Suprapubic skin (tissue), 4 donors: Measurements from ENCODE around the gene SFSWAP. TPM values are rescaled to one million over a fixed set of nuclear protein-coding genes. Genes with fewer than 3 reads are reported as not detected.
"Not testable (repeated sequence)": the region's sequence is repeated elsewhere in the genome, so short reads cannot be mapped to it uniquely, and the experiment has no call there.

Experiments used
- DNase-seq, 2 donors: peaks; one replicate each; pipeline ENCODE4 v3.0.0-alpha.2; 2019; ENCODE audit warnings: low spot score in 2 of 2
- H3K27ac ChIP-seq: fragments of 200-600 bp; sonication (generic); one replicate; pipeline ENCODE4 v1.5.1; 2019
- H3K27me3 ChIP-seq: fragments of 200-600 bp; sonication (generic); one replicate; pipeline ENCODE4 v1.5.1; 2019
- H3K36me3 ChIP-seq: fragments of 200-600 bp; sonication (generic); one replicate; pipeline ENCODE4 v1.5.1; 2019
- H3K4me1 ChIP-seq: fragments of 200-600 bp; sonication (generic); one replicate; pipeline ENCODE4 v1.5.1; 2019
- H3K4me3 ChIP-seq: fragments of 200-600 bp; sonication (generic); one replicate; pipeline ENCODE4 v1.5.1; 2019; ENCODE audit warnings: mild to moderate bottlenecking
- H3K9me3 ChIP-seq: fragments of 200-600 bp; sonication (generic); one replicate; pipeline ENCODE4 v1.5.1; 2019
- EP300 ChIP-seq: sonication (generic); formaldehyde crosslinking; IDR thresholded peaks from one replicate; pipeline ENCODE4 v1.6.1; 2017; ENCODE audit warnings: antibody characterized with exemption
- POLR2A ChIP-seq, 2 donors: fragments of 450-650 bp; IDR thresholded peaks; one replicate each; pipeline ENCODE4 v1.6.1; 2017; ENCODE audit warnings: antibody characterized with exemption in 2 of 2, mild to moderate bottlenecking in 2 of 2, moderate library complexity in 2 of 2
- POLR2AphosphoS5 ChIP-seq, 3 donors: sonication (generic); formaldehyde crosslinking; IDR thresholded peaks; one replicate each; pipeline ENCODE4 v1.6.1; 2017; ENCODE audit warnings: antibody characterized with exemption in 3 of 3
- WGBS: methylation state at CpG from one replicate; pipeline ENCODE4 v1.1.5; 2018; 5-methylcytosine and 5-hydroxymethylcytosine counted together
- total RNA-seq, 4 donors: library from RNA; depleted of rRNA; stranded (reverse); fragments of >200 nt; gene quantifications; one replicate each; pipeline ENCODE4 v1.1.0, GENCODE V29; 2016
- TF ChIP-seq, protein P1 (sequence below), 2 donors: fragments of 200-600 bp in 1 of 2; fragments of 450-650 bp in 1 of 2; sonication (generic) in 1 of 2; IDR thresholded peaks; one replicate each; pipeline ENCODE4 v1.5.1; 2016 to 2019; ENCODE audit warnings: antibody characterized with exemption in 2 of 2, mild to moderate bottlenecking in 1 of 2, moderate library complexity in 1 of 2

SFSWAP gene
- total RNA-seq, 4 donors from 2014 or later = 41.3 to 107 (median 49.9) TPM

DNA sequence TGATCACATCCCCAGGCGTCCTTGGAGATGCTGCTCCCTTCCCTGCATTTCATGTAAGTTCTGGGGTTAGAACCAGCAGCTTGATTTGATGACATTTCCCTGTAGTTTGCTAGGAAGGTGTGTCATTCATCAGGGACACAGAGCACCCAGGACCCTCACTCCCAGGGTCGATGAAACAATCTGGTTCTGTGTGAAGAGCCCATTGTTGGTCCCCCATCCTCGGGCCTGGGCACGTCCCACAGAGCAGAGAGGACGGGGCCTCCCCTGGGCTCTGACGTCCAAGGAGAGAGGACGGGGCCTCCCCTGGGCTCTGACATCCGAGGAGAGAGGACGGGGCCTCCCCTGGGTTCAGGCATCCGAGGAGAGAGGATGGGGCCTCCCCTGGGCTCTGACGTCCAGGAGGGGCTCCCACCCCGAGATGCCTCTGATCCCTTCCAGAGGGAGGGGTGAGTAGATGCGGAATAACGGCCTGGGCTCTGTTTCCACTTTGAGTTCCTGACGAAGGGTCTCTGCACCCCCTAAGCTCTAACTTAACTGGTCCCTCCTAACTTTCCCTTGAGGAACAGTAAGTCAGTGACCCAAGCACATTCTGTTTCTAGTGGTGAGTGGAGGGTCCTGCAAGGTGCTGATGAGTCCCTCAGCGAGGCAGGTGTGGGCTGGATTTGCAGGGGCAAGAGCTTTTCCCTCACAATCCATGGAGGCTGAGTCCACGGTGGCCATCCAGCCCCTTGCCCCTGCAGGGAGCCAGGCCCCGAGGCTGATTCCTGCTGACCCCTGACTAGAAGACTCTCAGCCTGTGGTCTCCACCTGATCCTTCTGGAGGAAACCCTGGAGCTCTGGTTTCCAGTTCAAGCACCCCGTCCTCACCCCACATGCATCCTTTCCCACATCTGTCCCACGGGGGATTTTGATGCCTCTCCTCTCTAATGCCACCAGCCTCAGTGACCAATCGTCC is 35.5 kb upstream of the SFSWAP start:
- no peak overlapping the region for H3K4me3 ChIP-seq
- H3K27ac ChIP-seq = no peak overlapping the region
- no peaks in the 10 kb centered on the region for H3K4me1 ChIP-seq
- 85% methylated on average over 14 of the region's 21 CpGs for whole genome bisulfite sequencing
- peaks cover 30% of the 10 kb centered on the region for H3K27me3 ChIP-seq
- peak in 1 of 2 donors; percentile 71 for DNase-seq
- H3K36me3 ChIP-seq = no peaks in the 10 kb centered on the region
- H3K9me3 ChIP-seq = no peaks in the 10 kb centered on the region
- TF ChIP-seq POLR2AphosphoS5 (IDR thresholded peaks at IDR 0.05) (no peak), POLR2A (IDR thresholded peaks at IDR 0.05) (no peak), EP300 (no peak)
- TF ChIP-seq, protein P1, sequence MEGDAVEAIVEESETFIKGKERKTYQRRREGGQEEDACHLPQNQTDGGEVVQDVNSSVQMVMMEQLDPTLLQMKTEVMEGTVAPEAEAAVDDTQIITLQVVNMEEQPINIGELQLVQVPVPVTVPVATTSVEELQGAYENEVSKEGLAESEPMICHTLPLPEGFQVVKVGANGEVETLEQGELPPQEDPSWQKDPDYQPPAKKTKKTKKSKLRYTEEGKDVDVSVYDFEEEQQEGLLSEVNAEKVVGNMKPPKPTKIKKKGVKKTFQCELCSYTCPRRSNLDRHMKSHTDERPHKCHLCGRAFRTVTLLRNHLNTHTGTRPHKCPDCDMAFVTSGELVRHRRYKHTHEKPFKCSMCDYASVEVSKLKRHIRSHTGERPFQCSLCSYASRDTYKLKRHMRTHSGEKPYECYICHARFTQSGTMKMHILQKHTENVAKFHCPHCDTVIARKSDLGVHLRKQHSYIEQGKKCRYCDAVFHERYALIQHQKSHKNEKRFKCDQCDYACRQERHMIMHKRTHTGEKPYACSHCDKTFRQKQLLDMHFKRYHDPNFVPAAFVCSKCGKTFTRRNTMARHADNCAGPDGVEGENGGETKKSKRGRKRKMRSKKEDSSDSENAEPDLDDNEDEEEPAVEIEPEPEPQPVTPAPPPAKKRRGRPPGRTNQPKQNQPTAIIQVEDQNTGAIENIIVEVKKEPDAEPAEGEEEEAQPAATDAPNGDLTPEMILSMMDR (IDR thresholded peaks at IDR 0.05) = no peak

DNA sequence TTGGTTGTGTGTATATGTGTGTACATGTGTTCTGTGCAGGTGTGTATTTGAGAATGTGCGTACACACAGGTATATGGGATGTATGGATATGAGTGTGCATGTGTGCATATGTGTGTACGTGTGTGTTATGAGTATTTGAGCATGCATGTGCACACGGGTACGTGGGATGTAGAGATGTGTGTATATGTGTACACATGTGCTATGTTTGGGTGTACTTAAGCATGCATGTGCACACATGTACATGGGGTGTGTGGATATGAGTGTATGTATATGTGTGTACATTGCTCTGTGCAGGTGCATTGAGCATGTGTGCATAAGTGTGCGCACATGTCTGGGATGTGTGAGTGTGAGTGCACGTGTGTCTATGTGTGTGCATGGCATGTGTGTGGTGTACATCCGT is 34.3 kb upstream of the SFSWAP start:
- Histone ChIP-seq H3K4me1 (peaks cover 4% of the 10 kb centered on the region), H3K36me3 (no peaks in the 10 kb centered on the region), H3K27me3 (peaks cover 32% of the 10 kb centered on the region), H3K4me3 (no peak overlapping the region), H3K27ac (no peak overlapping the region), H3K9me3 (no peaks in the 10 kb centered on the region)
- WGBS = 85% methylated on average over 7 of the region's 7 CpGs
- TF ChIP-seq, protein P1 (IDR thresholded peaks at IDR 0.05) = no peak
- TF ChIP-seq POLR2AphosphoS5 (IDR thresholded peaks at IDR 0.05) = no peak
- TF ChIP-seq POLR2A (IDR thresholded peaks at IDR 0.05) = no peak
- TF ChIP-seq EP300 = no peak
- no peak for DNase-seq

DNA sequence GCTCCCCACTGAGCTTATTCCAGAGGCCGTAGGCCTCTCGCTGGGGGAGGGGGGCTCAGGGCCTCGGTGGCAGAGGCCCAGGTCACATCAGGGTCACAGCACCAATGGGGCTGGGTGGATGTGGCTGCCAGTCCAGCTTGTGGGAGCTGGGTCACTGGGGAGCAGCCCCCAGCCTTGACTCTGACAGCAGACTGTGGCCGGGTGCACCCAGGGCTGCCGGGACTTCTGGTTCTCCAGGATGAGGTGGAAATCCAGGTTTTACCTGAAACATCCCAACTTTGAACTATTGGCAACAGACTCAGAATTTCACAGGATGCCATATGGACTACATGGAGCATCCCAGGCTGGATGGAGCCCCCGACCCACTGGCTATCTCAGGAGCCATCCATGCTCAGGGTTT is 33.8 kb upstream of the SFSWAP start:
- H3K9me3 ChIP-seq, H3K36me3 ChIP-seq, H3K4me3 ChIP-seq, H3K27ac ChIP-seq, H3K4me1 ChIP-seq: not testable (repeated sequence)
- DNase-seq = peak in 1 of 2 donors; percentile 32
- WGBS = 60% methylated on average over 1 of the region's 6 CpGs
- peaks cover 34% of the 10 kb centered on the region for H3K27me3 ChIP-seq

DNA sequence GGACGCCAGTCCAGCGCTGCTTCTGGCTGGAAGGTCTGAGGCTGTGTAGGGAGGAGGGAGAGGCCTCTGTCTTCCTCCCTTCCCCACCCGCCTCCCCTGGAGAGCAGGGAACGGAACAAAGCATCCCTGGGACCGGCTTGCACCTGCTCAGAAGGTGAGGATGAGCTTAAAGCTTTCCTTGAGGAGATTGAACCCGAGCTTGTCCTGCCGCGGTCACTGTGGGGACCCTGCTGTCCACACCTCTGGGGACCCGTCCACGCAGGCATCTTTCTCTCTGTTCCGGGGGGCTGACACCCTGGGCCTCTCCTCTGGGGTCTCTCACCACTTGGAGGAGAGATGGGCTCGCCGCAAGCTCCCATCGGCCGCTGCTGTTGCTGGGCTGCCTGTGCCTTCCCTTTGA is 33.2 kb upstream of the SFSWAP start:
- H3K27me3 ChIP-seq = peaks cover 32% of the 10 kb centered on the region
- peaks cover 15% of the 10 kb centered on the region for H3K4me1 ChIP-seq
- H3K27ac ChIP-seq = no peak overlapping the region
- H3K9me3 ChIP-seq = no peaks in the 10 kb centered on the region
- H3K4me3 ChIP-seq = no peak overlapping the region
- no peaks in the 10 kb centered on the region for H3K36me3 ChIP-seq
- TF ChIP-seq, protein P1 (IDR thresholded peaks at IDR 0.05) = no peak
- TF ChIP-seq EP300 = no peak
- no peak for TF ChIP-seq POLR2A (IDR thresholded peaks at IDR 0.05)
- no peak for TF ChIP-seq POLR2AphosphoS5 (IDR thresholded peaks at IDR 0.05)
- 92% methylated on average over 12 of the region's 15 CpGs for WGBS
- DNase-seq = peak in 1 of 2 donors; percentile 60

DNA sequence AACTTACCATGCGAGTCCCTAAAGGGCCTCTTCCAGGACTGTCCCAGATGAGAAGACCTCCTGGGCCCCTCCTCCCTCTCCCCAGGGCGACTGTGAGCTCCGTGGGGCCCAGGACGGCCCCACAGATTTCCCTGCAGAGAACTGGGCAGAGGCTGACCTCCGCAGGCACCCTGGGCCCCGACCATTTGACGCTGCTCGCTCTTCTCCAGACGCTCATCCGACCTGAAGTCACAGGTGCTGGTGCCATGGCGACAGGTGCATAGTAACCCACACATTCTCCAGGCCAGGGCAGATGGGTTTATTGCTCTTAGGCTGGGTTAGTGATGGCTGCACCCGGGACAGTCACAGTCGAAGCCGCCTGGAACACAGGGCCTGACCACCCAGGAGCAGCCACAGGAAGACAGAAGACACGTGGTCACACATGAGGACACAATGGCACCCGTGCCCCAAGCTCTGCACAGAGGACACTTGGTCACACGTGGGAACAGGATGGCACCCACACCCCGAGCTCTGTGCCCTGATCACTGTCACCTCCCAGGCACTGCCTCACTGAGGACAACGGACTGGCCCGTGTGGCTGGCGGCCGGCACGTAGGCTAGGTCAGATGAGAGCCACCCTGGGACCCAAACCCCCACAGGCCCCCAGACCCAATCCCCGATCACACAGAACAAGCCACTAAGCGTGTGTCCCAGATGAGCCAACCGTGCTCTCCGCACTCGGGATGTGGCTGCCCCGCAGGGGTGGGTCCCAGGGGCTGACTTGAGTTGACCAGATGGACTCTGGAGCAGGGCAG is 32.3 kb upstream of the SFSWAP start:
- H3K4me3 ChIP-seq, H3K36me3 ChIP-seq, H3K9me3 ChIP-seq, H3K27ac ChIP-seq: not testable (repeated sequence)
- H3K27me3 ChIP-seq = peaks cover 25% of the 10 kb centered on the region
- 73% methylated on average over 12 of the region's 29 CpGs for WGBS
- peak in 1 of 2 donors; percentile 65 for DNase-seq
- peaks cover 16% of the 10 kb centered on the region for H3K4me1 ChIP-seq

DNA sequence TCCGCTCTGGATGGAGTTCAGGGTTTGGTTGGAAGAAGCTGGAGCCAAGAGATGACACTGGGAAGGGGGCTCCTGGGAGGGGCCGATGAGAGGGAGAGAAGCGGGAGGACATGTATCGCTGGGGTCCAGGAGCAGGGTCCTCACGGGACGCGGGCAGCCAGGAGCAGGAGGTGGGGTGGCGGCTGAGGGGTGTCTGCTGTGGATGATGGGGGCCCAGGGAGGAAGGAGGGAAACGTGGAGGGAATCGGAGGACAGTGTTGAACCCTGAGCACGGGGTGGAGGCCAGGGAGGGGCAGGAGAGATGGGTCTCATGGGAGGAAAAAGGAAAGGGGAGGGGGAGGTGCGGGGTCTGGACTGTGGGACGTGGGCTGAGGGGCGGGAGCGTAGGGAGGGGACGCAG is 31.7 kb upstream of the SFSWAP start:
- not testable (repeated sequence) for DNase-seq, H3K9me3 ChIP-seq, H3K4me3 ChIP-seq, H3K36me3 ChIP-seq, H3K27ac ChIP-seq
- Histone ChIP-seq H3K4me1 (peaks cover 16% of the 10 kb centered on the region), H3K27me3 (peaks cover 25% of the 10 kb centered on the region)
- WGBS = 92% methylated on average over 5 of the region's 16 CpGs

DNA sequence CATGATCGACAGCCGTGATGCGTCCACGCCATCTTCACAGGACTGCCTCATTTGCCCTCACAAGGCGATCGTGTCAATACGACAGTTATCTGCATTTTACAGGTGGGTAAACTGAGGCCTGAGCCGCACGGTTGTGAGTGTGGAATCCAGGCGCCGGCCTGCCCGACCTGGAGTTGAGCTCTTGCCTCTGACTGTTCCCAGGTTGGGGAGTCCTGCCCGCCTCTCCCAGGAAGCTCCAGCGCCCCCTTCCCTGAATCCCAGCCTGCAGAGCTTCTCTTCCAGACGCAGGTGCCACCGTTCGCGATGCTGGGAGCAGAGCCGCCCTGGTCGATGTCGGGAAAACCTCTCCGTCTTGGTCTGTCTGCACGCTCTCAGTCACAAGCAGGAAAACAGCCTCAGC is 31.1 kb upstream of the SFSWAP start:
- H3K4me3 ChIP-seq, H3K9me3 ChIP-seq, H3K36me3 ChIP-seq, DNase-seq, H3K27ac ChIP-seq: not testable (repeated sequence)
- Histone ChIP-seq H3K4me1 (peaks cover 16% of the 10 kb centered on the region), H3K27me3 (peaks cover 25% of the 10 kb centered on the region)
- WGBS = no CpG with 5 or more reads among the region's 23 CpGs

DNA sequence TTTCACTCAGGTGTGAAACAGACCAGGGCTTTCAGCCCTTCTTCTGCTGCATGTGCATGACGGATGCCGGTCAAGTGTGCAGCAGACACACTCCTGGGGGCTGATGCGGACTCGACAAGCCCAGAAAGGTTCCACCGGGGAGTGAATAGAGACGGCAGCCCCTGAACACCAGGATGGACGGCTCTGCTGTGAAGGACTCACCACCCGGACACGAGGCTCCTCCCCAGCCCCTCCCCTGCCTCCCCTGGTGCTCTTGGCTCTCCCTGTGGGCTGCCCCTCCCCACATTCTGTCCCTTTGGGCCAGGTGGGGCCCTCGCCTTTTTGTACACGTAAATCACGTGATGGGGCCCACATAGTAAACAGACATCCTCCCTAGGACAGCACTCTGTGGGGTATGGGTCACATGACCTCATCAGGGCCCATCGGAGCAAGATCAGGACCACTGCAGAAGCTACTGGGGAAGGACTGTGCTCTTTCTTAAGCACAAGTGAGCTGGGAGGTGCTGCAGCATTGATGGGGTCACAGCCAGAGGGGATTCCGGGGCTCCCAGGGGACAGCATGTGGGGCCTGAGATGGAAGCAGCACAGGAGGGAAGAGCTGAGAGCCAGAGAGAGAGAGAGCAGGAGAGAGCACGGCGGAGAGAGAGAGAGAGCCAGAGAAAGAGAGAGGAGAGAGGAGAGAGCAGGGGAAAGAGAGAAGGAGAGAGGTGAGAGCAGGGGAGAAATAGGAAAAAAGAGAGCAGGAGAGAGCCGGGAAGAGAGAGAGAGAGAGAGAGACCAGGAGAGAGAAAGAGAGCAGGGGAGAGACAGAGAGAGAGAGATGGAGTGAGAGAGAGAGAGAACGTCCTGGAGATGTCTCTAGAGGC is 30.3 kb upstream of the SFSWAP start:
- peak in 1 of 2 donors; percentile 34 for DNase-seq
- H3K4me1 ChIP-seq = peaks cover 16% of the 10 kb centered on the region
- H3K9me3 ChIP-seq, H3K36me3 ChIP-seq, H3K4me3 ChIP-seq, H3K27ac ChIP-seq: not testable (repeated sequence)
- 68% methylated on average over 6 of the region's 18 CpGs for WGBS
- peaks cover 21% of the 10 kb centered on the region for H3K27me3 ChIP-seq
